ENCODE results near the gene CAMK4. TPM values are rescaled to one million over a fixed set of nuclear protein-coding genes. Genes with fewer than 3 reads are reported as not detected.
A peak's percentile ranks its signal among the peaks of the same experiment; 100 is the strongest.

Gene CAMK4
- total RNA-seq, 4 donors from 2014 or later = 0.66 to 5.5 (median 2.8) TPM

GRCh38 chr5:111197523-111197922 lies 26.7 kb upstream of the CAMK4 start:
- no peaks in the 10 kb centered on the region for H3K27me3 ChIP-seq
- no peak for TF ChIP-seq EP300 (IDR thresholded peaks at IDR 0.05)
- TF ChIP-seq, protein P1, sequence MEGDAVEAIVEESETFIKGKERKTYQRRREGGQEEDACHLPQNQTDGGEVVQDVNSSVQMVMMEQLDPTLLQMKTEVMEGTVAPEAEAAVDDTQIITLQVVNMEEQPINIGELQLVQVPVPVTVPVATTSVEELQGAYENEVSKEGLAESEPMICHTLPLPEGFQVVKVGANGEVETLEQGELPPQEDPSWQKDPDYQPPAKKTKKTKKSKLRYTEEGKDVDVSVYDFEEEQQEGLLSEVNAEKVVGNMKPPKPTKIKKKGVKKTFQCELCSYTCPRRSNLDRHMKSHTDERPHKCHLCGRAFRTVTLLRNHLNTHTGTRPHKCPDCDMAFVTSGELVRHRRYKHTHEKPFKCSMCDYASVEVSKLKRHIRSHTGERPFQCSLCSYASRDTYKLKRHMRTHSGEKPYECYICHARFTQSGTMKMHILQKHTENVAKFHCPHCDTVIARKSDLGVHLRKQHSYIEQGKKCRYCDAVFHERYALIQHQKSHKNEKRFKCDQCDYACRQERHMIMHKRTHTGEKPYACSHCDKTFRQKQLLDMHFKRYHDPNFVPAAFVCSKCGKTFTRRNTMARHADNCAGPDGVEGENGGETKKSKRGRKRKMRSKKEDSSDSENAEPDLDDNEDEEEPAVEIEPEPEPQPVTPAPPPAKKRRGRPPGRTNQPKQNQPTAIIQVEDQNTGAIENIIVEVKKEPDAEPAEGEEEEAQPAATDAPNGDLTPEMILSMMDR (IDR thresholded peaks at IDR 0.05) = no peak
- TF ChIP-seq POLR2A (IDR thresholded peaks at IDR 0.05) = no peak
- WGBS, 2 donors = 0 to 4% methylated on average over 1 of the region's 1 CpG
- no peaks in the 10 kb centered on the region for H3K36me3 ChIP-seq
- no peaks in the 10 kb centered on the region for H3K9me3 ChIP-seq
- DNase-seq (ENCODE audit: low spot score in 2 of 2) = peak; percentile 12 to 35
- H3K27ac ChIP-seq = no peak overlapping the region
- peaks cover 0 to 8% (median 0%) of the 10 kb centered on the region in 4 donors for H3K4me1 ChIP-seq
- no peak overlapping the region for H3K4me3 ChIP-seq

DNA sequence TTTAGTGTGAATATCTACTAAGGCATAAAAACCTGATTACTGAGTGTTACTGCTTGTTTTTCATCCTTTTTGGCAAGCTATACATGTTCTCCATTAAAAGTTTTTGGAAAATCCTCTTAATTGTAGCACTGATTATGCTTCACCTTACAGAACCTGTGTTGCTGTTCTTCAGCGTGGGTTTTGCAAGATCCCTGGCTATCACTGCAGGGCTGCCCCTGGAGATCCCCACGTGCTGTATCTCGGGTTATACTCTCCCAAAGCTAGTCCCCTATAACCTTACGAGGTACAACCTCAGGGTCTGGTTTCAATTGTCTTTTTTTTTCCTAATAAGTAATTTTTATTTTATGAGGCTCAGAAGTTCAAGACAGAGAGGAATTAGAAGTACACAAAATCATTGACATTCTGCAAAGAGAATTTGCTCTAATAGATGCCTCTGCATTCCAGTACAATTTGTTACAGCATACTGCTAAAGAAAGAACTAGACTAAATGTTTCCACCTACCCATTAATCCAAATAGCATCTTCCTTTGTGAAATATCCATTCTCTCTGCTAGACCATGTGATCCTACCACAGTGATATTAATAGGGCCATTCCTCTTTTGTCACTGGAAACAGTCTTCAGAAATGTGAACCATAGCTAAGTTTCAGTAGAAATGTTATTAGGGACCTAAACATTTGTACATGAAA lies 25.8 kb upstream of the CAMK4 start:
- Histone ChIP-seq H3K27me3 (no peaks in the 10 kb centered on the region), H3K4me3 (no peak overlapping the region), H3K4me1 (peaks cover 0 to 8% (median 0%) of the 10 kb centered on the region in 4 donors), H3K27ac (no peak overlapping the region), H3K36me3 (no peaks in the 10 kb centered on the region), H3K9me3 (no peaks in the 10 kb centered on the region)
- TF ChIP-seq, protein P1 (IDR thresholded peaks at IDR 0.05) = no peak
- no peak for TF ChIP-seq POLR2A (IDR thresholded peaks at IDR 0.05)
- no peak for TF ChIP-seq EP300 (IDR thresholded peaks at IDR 0.05)
- 46 to 62% methylated on average over 4 of the region's 4 CpGs for WGBS, 2 donors
- DNase-seq (ENCODE audit: low spot score in 2 of 2) = no peak

- H3K4me3 ChIP-seq = no peak overlapping the region
- no peak overlapping the region for H3K27ac ChIP-seq
- TF ChIP-seq EP300 (IDR thresholded peaks at IDR 0.05) = no peak
- no peak for TF ChIP-seq POLR2A (IDR thresholded peaks at IDR 0.05)
- TF ChIP-seq, protein P1 (IDR thresholded peaks at IDR 0.05) = no peak
- no peaks in the 10 kb centered on the region for H3K36me3 ChIP-seq
- 76 to 91% methylated on average over 1 of the region's 1 CpG for WGBS, 2 donors
- no peaks in the 10 kb centered on the region for H3K9me3 ChIP-seq
- no peaks in the 10 kb centered on the region for H3K27me3 ChIP-seq
- H3K4me1 ChIP-seq = peaks cover 0 to 8% (median 0%) of the 10 kb centered on the region in 4 donors
- DNase-seq (ENCODE audit: low spot score in 2 of 2) = no peak
Measured at GRCh38 chr5:111200828-111201227, 23.4 kb upstream of the CAMK4 start.

DNA sequence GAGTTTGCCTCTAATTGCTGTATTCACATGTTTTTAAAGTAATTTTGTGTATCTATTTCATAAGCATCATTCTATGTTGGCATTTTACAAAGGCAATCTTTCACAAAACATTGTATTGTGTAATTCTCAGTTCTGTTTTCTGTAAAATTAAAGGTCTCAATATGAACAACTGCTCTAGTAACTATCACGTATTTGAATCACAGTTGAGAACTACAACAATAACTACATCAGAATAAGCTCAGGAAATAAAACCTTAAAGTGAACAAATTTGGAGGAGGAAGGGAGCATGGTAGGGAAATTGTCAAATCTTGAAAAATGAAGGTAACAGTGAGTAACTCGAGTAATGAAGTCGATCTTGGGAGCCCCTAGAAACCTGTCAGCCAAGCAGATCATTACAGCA lies 22.5 kb upstream of the CAMK4 start:
- no peak overlapping the region for H3K27ac ChIP-seq
- no peaks in the 10 kb centered on the region for H3K27me3 ChIP-seq
- TF ChIP-seq, protein P1 (IDR thresholded peaks at IDR 0.05) = no peak
- TF ChIP-seq POLR2A (IDR thresholded peaks at IDR 0.05) (no peak), EP300 (IDR thresholded peaks at IDR 0.05) (no peak)
- no peak for DNase-seq (ENCODE audit: low spot score in 2 of 2)
- no peaks in the 10 kb centered on the region for H3K9me3 ChIP-seq
- H3K36me3 ChIP-seq = no peaks in the 10 kb centered on the region
- no peak overlapping the region for H3K4me3 ChIP-seq
- H3K4me1 ChIP-seq = peaks cover 0 to 8% (median 0%) of the 10 kb centered on the region in 4 donors
- 67 to 72% methylated on average over 3 of the region's 3 CpGs for WGBS, 2 donors

GRCh38 chr5:111211341-111211740 lies 12.8 kb upstream of the CAMK4 start:
- peaks cover 0 to 1% (median 0%) of the 10 kb centered on the region in 4 donors for H3K9me3 ChIP-seq
- 36 to 55% methylated on average over 1 of the region's 1 CpG for WGBS, 2 donors
- TF ChIP-seq POLR2A (IDR thresholded peaks at IDR 0.05) (no peak), EP300 (IDR thresholded peaks at IDR 0.05) (no peak)
- TF ChIP-seq, protein P1 (IDR thresholded peaks at IDR 0.05) = no peak
- H3K4me3 ChIP-seq = no peak overlapping the region
- H3K36me3 ChIP-seq = no peaks in the 10 kb centered on the region
- no peak overlapping the region for H3K27ac ChIP-seq
- no peak for DNase-seq (ENCODE audit: low spot score in 2 of 2)
- H3K4me1 ChIP-seq = no peaks in the 10 kb centered on the region
- H3K27me3 ChIP-seq = no peaks in the 10 kb centered on the region

Data from tibial nerve (tissue), 4 donors.